Endothelial cell of umbilical vein (primary cell): Measurements from ENCODE around the gene COL15A1. TPM values are rescaled to one million over a fixed set of nuclear protein-coding genes. Genes with fewer than 3 reads are reported as not detected.

Experiments used
- BruUV-seq: library from RNA; stranded (reverse); fragments of 400-500 nt; replicated peaks from 2 replicates; lab custom pipeline; 2021; lab: Mats Ljungman, UMichigan
- CTCF ChIA-PET: fragments of 300-600, 350-600 bp; sonication (Branson Sonifier 250); formaldehyde crosslinking; loops from one replicate; lab custom pipeline; 2021; ENCODE audit warnings: antibody characterized with exemption, inconsistent platforms; lab: Charles Lee
- POLR2A ChIA-PET: fragments of 300-600, 350-600 bp; sonication (Branson Sonifier 250); formaldehyde crosslinking; loops from one replicate; lab custom pipeline; 2021; ENCODE audit warnings: antibody characterized with exemption, inconsistent platforms; lab: Charles Lee
- DNase-seq: peaks from one replicate; pipeline ENCODE4 v3.0.0-alpha.2; 2011; ENCODE audit warnings: low read depth, low spot score
- FAIRE-seq: peaks from 2 replicates; lab custom pipeline; 2011; peaks lifted over from hg19 to GRCh38; lab: Jason Lieb, UNC
- H2AFZ ChIP-seq: 2 replicates; pipeline ENCODE4 v1.6.0; 2012; ENCODE audit warnings: low read depth, low read length, control low read depth, inconsistent platforms
- H3K27ac ChIP-seq: 2 replicates; pipeline ENCODE4 v1.5.1; 2011; ENCODE audit warnings: low read depth, mild to moderate bottlenecking, control low read depth, low read length, moderate library complexity; ENCODE audit not compliant: insufficient read depth
- H3K27me3 ChIP-seq, 2 experiments: 2 replicates each; pipeline versions ENCODE4 v1.6.0 to v1.6.1; 2011; ENCODE audit warnings: low read length in 2 of 2, mixed read lengths in 1 of 2; ENCODE audit not compliant: control insufficient read depth in 2 of 2, insufficient read depth in 2 of 2
- H3K36me3 ChIP-seq, 2 experiments: 2 replicates in 1 of 2; 3 replicates in 1 of 2; pipeline ENCODE4 v1.5.1; 2011; ENCODE audit warnings: low read length in 2 of 2, mild to moderate bottlenecking in 1 of 2, moderate library complexity in 1 of 2; ENCODE audit not compliant: control insufficient read depth in 2 of 2, insufficient read depth in 2 of 2; ENCODE audit errors: extremely low read depth in 1 of 2
- H3K4me1 ChIP-seq: 3 replicates; pipeline ENCODE4 v1.5.1; 2011; ENCODE audit warnings: mild to moderate bottlenecking, low read length; ENCODE audit not compliant: control insufficient read depth, insufficient read depth; ENCODE audit errors: extremely low read depth
- H3K4me2 ChIP-seq: 2 replicates; pipeline ENCODE4 v1.6.1; 2011; ENCODE audit warnings: low read length, control low read depth, mixed read lengths; ENCODE audit not compliant: insufficient read depth
- H3K4me3 ChIP-seq, 3 experiments: fragments of 200-600 bp in 1 of 3; sonication (generic), shearing (Covaris generic) in 1 of 3; replicated peaks in 1 of 3; 2 replicates each; pipeline ENCODE4 v1.5.1; 2011 to 2016; ENCODE audit warnings: control low read depth in 3 of 3, low read length in 3 of 3, mild to moderate bottlenecking in 2 of 3, inconsistent platforms in 1 of 3, low read depth in 1 of 3, moderate library complexity in 1 of 3; ENCODE audit not compliant: insufficient read depth in 1 of 3
- H3K79me2 ChIP-seq: 2 replicates; pipeline ENCODE4 v1.6.0; 2012; ENCODE audit warnings: low read length, inconsistent platforms; ENCODE audit not compliant: control insufficient read depth, insufficient read depth
- H3K9ac ChIP-seq: replicated peaks from 2 replicates; pipeline ENCODE3; 2011; ENCODE audit warnings: low read length, control low read depth; ENCODE audit not compliant: insufficient read depth; ENCODE audit errors: extremely low read depth
- H3K9me1 ChIP-seq: replicated peaks from 3 replicates; pipeline ENCODE4 v1.6.0; 2011; ENCODE audit warnings: mild to moderate bottlenecking, low read length; ENCODE audit not compliant: control insufficient read depth, insufficient read depth; ENCODE audit errors: extremely low read depth
- H3K9me3 ChIP-seq: replicated peaks from 2 replicates; pipeline ENCODE4 v1.5.1; 2012; ENCODE audit warnings: low read length, inconsistent platforms; ENCODE audit not compliant: control insufficient read depth, insufficient read depth
- H4K20me1 ChIP-seq: replicated peaks from 2 replicates; pipeline ENCODE3; 2011; ENCODE audit warnings: mild to moderate bottlenecking, low read length; ENCODE audit not compliant: control insufficient read depth, insufficient read depth; ENCODE audit errors: extremely low read depth
- CTCF ChIP-seq, 2 donors: IDR thresholded peaks; 1 replicate in 1 of 2; 2 replicates in 1 of 2; pipeline ENCODE4 v1.5.1; 2011; ENCODE audit warnings: low read length in 2 of 2, mild to moderate bottlenecking in 2 of 2, moderate library complexity in 2 of 2, control low read depth in 1 of 2, inconsistent platforms in 1 of 2, low read depth in 1 of 2; ENCODE audit not compliant: insufficient read depth in 1 of 2; ENCODE audit errors: extremely low read depth in 1 of 2
- EZH2 ChIP-seq: IDR thresholded peaks from 2 replicates; pipeline ENCODE4 v1.6.1; 2012; ENCODE audit warnings: borderline replicate concordance, low read depth, mild to moderate bottlenecking, moderate library complexity, low read length, inconsistent platforms; ENCODE audit not compliant: severe bottlenecking
- FOS ChIP-seq: IDR thresholded peaks from 2 replicates; pipeline ENCODE4 v1.6.1; 2011; ENCODE audit warnings: mild to moderate bottlenecking, low read length, moderate library complexity, borderline replicate concordance; ENCODE audit not compliant: insufficient read depth
- GATA2 ChIP-seq: IDR thresholded peaks from 2 replicates; pipeline ENCODE4 v1.7.0; 2011; ENCODE audit warnings: low read depth, mild to moderate bottlenecking, moderate library complexity, mixed read lengths, low read length; ENCODE audit not compliant: insufficient read length, insufficient read depth
- JUN ChIP-seq: IDR thresholded peaks from 2 replicates; pipeline ENCODE4 v1.6.1; 2011; ENCODE audit warnings: borderline replicate concordance, low read depth; ENCODE audit not compliant: insufficient read length, insufficient read depth
- MAX ChIP-seq: IDR thresholded peaks from 2 replicates; pipeline ENCODE4 v1.6.1; 2011; ENCODE audit not compliant: insufficient read depth, insufficient read length
- MYC ChIP-seq: IDR thresholded peaks from one replicate; pipeline ENCODE4 v1.6.1; 2011; ENCODE audit warnings: mild to moderate bottlenecking, low read depth, low read length
- POLR2A ChIP-seq: IDR thresholded peaks from 2 replicates; pipeline ENCODE4 v1.6.1; 2012; ENCODE audit warnings: low read depth, mild to moderate bottlenecking, control low read depth, low read length
- POLR2AphosphoS5 ChIP-seq: IDR thresholded peaks from 2 replicates; pipeline ENCODE4 v1.6.1; 2012; ENCODE audit warnings: low read depth, mild to moderate bottlenecking, control low read depth, low read length, moderate library complexity; ENCODE audit not compliant: insufficient read depth
- dilution Hi-C: fragments of 300-500 bp; cut with MboI; formaldehyde crosslinking; loops from one replicate; pipeline ENCODE4 v1.15.0; 2019; ENCODE audit warnings: low sequenced_read_pairs; ENCODE audit not compliant: extremely low pct_ligation_motif_present
- intact Hi-C: fragments of 100-400 bp; cut with micrococcal nuclease; formaldehyde crosslinking; loops from one replicate; pipeline ENCODE4 v1.10.0; 2022
- polyA plus RNA-seq, 4 experiments: library from polyadenylated mRNA; depleted of rRNA in 3 of 4; stranded (reverse) in 3 of 4; unstranded in 1 of 4; fragments of >200 nt; gene quantifications; 2 replicates each; pipeline versions ENCODE4 v1.2.1 to v1.2.3, GENCODE V29; 2011 to 2012; ENCODE audit warnings: missing spikeins in 1 of 4
- total RNA-seq: library from RNA; stranded (reverse); gene quantifications from 2 replicates; pipeline ENCODE4 v1.2.3, GENCODE V29; 2021

Gene COL15A1
- total and polyA plus RNA-seq, 2 donors (not counting 3 experiments of a cell fraction or from before 2014, with no cell fraction given): not detected

- Histone ChIP-seq H3K79me2 (no peaks in the 10 kb centered on the region), H3K27me3 (no peaks in the 10 kb centered on the region), H2AFZ (no peak overlapping the region), H3K4me3 (no peak overlapping the region), H4K20me1 (no peaks in the 10 kb centered on the region), H3K4me1 (no peaks in the 10 kb centered on the region), H3K9ac (no peak overlapping the region), H3K9me3 (no peaks in the 10 kb centered on the region), H3K9me1 (no peaks in the 10 kb centered on the region), H3K27ac (no peak overlapping the region), H3K4me2 (no peak overlapping the region), H3K36me3 (no peaks in the 10 kb centered on the region)
- FAIRE-seq (no peak), DNase-seq (no peak)
- BruUV-seq: no TSS peak
- ChIA-PET POLR2A (no interaction called here), CTCF (interaction anchor here (1.0 kb wide), 2 partner anchors 8 to 14 kb away, joined by 3 read pairs; partner anchors contain the start of gene TGFBR1)
- TF ChIP-seq MYC: no peak
- TF ChIP-seq FOS: no peak
- intact Hi-C loops (no loop called here), dilution Hi-C loops (no loop called here)
Measured at GRCh38 chr9:99090336-99091130, 146.8 kb downstream of the COL15A1 start.

GRCh38 chr9:99092643-99093491 is 149.2 kb downstream of the COL15A1 start:
- POLR2A ChIA-PET: no interaction called here
- H3K4me2 ChIP-seq: no peak overlapping the region
- CTCF ChIA-PET: interaction anchor here (1.0 to 1.2 kb wide), 2 partner anchors 243 to 245 kb away, joined by 3 read pairs; no protein-coding TSS in a partner anchor
- no peak for TF ChIP-seq POLR2AphosphoS5
- TF ChIP-seq MAX: no peak
- no peak for TF ChIP-seq POLR2A
- TF ChIP-seq EZH2: no peak
- TF ChIP-seq CTCF (IDR thresholded peaks at IDR 0.05; ENCODE audit: extremely low read depth in 1 of 2, insufficient read depth in 1 of 2, low read depth in 1 of 2, low read length in 2 of 2): no peak
- no peak for TF ChIP-seq MYC
- TF ChIP-seq GATA2: no peak
- TF ChIP-seq JUN: no peak
- no peak for TF ChIP-seq FOS
- H3K27ac ChIP-seq: no peak overlapping the region
- H3K4me3 ChIP-seq: no peak overlapping the region
- H3K9me1 ChIP-seq: no peaks in the 10 kb centered on the region
- no peaks in the 10 kb centered on the region for H3K79me2 ChIP-seq
- peaks cover 4 to 15% of the 10 kb centered on the region in 2 experiments for H3K27me3 ChIP-seq
- DNase-seq (no peak), FAIRE-seq (no peak)
- no peaks in the 10 kb centered on the region for H3K9me3 ChIP-seq
- H3K4me1 ChIP-seq: no peaks in the 10 kb centered on the region
- intact Hi-C loops (no loop called here), dilution Hi-C loops (no loop called here)
- no peak overlapping the region for H3K9ac ChIP-seq
- no peaks in the 10 kb centered on the region for H4K20me1 ChIP-seq
- no peak overlapping the region for H2AFZ ChIP-seq
- H3K36me3 ChIP-seq: no peaks in the 10 kb centered on the region
- BruUV-seq: no TSS peak
